Regular cardiac myocyte (primary cell): ENCODE data around the gene ELP1. TPM values are rescaled to one million over a fixed set of nuclear protein-coding genes. Genes with fewer than 3 reads are reported as not detected.

Experiments
- total RNA-seq: library from RNA; depleted of rRNA; stranded (reverse); fragments of >200 nt; gene quantifications from 2 replicates; pipeline ENCODE4 v1.2.3, GENCODE V29; 2014

ELP1 gene, protein sequence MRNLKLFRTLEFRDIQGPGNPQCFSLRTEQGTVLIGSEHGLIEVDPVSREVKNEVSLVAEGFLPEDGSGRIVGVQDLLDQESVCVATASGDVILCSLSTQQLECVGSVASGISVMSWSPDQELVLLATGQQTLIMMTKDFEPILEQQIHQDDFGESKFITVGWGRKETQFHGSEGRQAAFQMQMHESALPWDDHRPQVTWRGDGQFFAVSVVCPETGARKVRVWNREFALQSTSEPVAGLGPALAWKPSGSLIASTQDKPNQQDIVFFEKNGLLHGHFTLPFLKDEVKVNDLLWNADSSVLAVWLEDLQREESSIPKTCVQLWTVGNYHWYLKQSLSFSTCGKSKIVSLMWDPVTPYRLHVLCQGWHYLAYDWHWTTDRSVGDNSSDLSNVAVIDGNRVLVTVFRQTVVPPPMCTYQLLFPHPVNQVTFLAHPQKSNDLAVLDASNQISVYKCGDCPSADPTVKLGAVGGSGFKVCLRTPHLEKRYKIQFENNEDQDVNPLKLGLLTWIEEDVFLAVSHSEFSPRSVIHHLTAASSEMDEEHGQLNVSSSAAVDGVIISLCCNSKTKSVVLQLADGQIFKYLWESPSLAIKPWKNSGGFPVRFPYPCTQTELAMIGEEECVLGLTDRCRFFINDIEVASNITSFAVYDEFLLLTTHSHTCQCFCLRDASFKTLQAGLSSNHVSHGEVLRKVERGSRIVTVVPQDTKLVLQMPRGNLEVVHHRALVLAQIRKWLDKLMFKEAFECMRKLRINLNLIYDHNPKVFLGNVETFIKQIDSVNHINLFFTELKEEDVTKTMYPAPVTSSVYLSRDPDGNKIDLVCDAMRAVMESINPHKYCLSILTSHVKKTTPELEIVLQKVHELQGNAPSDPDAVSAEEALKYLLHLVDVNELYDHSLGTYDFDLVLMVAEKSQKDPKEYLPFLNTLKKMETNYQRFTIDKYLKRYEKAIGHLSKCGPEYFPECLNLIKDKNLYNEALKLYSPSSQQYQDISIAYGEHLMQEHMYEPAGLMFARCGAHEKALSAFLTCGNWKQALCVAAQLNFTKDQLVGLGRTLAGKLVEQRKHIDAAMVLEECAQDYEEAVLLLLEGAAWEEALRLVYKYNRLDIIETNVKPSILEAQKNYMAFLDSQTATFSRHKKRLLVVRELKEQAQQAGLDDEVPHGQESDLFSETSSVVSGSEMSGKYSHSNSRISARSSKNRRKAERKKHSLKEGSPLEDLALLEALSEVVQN (N-terminal part only)
- 37.8 and 55.0 TPM in 2 replicates for total RNA-seq

DNA sequence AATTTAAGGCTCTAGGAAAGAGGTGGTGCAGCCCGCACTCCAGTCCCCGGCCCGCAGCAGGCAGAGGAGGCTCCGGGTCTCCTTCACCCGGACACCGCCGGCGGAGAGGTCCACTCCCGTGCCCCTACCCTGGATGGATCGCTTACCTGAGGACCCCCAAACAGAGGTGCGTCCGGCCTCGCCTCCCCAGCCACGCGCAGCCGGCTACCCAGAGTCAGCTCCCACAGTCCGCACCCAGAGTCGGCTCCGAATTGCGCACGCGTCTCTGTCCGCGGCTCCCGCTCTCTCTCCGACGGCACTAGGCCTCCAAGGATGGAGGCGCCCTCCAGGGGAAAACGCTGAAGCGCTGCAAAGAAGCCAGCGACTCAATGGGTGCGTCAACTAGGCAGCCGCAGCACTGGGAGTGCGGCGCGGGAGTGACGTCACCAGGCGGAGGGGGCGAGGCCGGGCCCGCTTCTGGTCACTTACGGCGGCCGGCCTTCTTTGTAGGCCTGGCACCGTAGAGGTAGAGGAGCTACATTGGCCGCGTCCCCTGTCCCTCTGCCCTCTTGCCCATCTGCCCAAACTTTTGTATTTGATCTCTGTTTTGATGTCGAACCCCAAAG, at the start of gene ELP1:
Gene ELP1 (minus strand): TSS at position 407 of the 605 bp plus-strand sequence. CDS start 2,978 bp downstream, outside the sequence.

DNA sequence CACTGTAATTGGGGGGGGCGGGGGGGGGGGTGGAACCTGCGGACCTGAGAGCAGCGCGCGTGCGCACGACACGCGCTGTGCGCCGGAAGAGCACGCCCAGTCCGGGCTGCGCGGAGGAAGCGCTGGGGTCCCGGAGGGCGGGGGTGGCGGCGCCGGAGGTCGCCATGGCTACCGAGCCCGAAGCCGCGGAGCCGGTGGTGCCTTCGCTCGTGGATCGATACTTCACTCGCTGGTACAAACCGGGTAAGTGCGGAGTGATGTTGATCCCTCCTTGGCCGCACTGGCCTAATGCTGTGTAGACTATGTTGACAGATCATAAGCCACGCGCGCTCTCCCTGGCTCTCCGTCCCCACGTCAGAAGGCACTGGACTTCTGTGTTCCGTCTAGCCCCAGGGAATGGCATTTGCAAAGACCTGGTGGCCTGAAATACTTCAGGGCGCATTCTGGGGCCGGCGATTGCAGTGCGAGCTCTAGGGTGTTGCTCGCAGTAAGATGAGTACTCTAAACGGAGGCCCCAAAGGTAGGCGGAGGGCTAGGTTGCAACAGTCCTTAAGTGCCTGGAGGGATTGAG, 484 bp upstream of the ELP1 start, which contains the start of gene ABITRAM:
Gene ABITRAM (plus strand): TSS at position 78 of the 571 bp plus-strand sequence. CDS start 87 bp downstream, at position 165.

DNA sequence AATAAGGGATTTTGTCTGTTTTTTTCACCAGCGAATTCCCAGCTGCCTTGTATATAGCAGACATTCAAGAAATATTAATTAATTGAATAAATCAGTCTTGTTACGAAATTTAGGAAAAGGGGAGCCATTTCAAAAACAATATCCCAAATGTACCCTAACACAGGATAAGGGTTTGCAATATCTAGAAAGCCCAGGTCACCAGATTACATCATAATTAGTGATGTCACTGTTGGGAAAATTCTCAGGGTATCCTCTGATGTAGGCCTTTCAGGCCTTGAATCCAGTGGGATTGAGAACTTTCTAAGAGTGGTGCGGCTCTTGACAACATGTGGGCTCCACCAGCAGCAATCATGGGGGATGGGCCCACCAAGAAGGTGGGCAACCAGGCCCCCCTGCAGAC, 71.9 kb downstream of the ELP1 start, which contains the start of gene ACTL7A:
Gene ACTL7A (plus strand): TSS at position 270 of the 400 bp plus-strand sequence. CDS start 57 bp downstream, at position 327.

DNA sequence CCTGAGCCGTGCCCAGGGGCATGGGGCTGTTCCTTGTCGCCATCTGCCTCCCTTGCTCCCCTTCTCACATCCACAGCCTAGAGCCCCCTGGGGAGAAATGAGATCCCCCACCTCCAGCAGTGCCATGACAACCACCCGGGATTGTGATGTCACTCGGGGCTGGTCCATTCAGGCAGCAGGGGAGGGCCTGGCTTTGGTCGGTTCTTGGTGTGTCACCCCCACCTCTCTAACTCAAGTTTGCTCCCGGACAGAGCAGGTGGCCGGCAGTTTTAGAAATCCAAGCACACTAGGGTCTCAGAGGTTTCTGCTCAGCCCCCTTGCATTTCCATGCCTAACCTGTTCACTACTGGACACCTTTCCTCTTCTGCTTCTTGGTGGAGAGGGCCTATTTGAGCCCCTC, 78.0 kb downstream of the ELP1 start, which contains the start of gene ACTL7B:
Gene ACTL7B (minus strand): TSS at position 99 of the 400 bp plus-strand sequence. CDS start 56 bp downstream, at position 43.

Other genes with a start within 250 kb of the ELP1 start
- gene ACTL7B, start 78.1 kb downstream of the ELP1 start, total RNA-seq: under 0.01 TPM in 1 of 2 replicates, not detected in the other
- not detected in 2 replicates for gene ACTL7A, start 71.9 kb downstream of the ELP1 start, total RNA-seq
- gene ABITRAM, start 276 bp upstream of the ELP1 start, total RNA-seq: 5.8 and 6.2 TPM in 2 replicates
- 143 and 157 TPM in 2 replicates for gene CTNNAL1, start 79.4 kb upstream of the ELP1 start, total RNA-seq
- 56.7 and 71.0 TPM in 2 replicates for gene TMEM245, start 185.8 kb upstream of the ELP1 start, total RNA-seq
- gene FRRS1L, start 233.1 kb upstream of the ELP1 start, total RNA-seq: 0.19 and 0.28 TPM in 2 replicates